NCI-H128 (cell line): ENCODE data around the gene GPR108.
"Not testable (repeated sequence)": the region's sequence is repeated elsewhere in the genome, so short reads cannot be mapped to it uniquely, and the experiment has no call there.

Source experiments
- DNase-seq: peaks from one replicate; lab custom pipeline; 2025; ENCODE audit not compliant: unreplicated experiment; lab: John Stamatoyannopoulos, UW

The GPR108 gene

DNA sequence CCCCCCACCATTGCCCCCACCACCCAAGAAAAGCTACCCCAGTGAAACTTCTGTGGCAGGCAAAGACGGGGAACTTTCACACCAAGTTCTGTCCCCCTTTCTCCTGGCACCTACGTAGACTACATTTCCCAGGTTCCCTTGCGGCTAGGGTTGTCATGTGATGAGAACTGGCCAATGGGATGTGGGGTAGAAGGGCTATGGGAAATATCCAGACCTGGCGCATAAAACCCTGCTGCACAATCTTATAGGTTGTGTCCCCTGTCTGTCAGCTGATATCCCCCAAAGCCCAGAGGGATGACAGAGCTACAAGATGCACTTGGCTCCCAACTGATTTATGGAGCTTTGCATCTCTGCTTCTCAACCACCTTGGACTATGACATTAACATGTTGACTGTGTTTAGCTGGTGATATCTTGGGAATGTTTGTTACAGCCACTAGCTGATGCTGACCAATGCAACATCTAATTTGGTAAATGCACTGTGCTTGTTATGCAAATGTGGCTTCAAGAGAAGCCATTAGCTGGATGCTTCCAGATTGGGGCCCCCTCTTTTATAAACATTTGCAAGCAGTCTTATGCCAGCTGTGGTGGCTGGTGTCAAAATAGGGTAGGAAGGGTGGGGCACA is 23.8 kb upstream of the GPR108 start:
- no peak for DNase-seq

DNA sequence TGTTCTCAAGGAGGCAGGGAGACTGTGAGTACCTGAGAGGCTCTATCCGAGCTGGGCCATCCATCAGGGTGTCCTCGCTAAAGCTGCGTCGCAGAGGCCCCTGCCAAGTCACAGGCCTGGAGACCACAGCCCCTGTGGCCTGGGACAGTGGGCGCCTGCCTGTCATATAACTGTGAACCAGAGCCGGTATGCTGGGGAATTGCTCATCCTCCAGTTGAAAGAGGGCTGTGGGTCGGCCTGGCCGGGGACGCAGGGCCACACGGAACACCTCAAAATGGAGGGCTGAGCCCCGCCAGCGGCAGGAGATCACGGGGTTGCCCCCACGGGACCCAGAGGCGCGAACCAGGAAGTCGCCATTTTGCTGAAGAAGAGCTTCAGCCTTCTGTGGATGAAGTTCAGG is 23.2 kb upstream of the GPR108 start:
- DNase-seq = no peak

DNA sequence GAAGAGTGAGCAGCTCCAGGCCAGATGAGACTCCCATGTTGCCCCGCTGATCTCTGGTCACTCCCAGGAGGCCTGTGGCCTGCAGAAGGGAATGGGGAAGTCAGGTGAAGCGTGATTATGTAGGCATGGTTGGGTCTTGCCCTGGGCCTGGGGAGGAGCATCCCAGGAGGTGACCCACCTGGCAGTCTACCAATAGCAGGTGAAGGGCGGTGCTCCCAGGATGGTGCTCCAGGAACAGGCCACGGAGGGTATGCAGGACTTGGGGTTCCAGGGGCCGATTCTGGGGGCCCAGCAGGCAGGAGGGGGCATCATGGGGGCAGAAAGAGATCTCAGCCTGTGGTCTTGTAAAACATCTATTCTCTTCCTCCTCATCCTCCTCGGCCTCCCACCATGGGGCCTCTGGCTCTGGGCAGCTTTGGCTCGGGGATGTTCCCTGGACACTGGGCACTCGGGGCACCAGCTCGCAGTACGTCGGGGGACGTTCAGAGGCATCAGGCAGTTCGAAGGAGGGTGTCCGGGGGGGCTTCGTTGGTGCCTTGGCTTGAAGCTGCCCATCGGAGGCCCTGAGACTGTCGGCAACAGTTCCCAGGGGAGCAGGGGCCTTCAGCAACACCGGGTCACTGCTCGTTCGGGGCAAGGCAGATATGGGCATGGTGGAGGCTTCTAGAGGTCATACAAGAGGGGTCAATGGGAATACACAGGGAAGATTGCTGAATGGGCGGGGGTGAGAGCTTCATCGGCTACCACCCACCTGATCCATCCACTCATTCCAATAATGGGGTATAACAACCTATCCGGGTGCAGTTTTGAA is 17.5 kb upstream of the GPR108 start:
- DNase-seq = no peak

DNA sequence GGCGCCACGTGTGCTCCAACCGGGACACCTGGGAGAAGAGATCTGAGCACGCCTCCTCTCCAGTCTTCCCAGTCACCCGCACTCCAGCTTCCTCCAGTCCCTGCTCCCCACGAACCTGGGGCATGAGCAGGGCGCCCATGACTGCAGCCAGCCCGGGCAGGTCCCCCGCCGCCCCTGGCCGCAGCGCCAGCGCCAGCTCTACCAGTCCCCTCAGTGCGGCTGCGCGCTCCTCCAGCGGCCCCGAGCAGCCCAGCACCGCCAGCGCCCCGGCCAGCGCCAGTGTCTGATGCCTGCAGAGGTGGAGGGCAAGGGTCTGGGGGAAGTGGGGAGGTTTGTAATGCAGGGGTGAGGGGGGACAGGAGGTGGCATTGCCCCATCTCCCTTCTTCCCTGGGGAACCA is 16.8 kb upstream of the GPR108 start:
- no peak for DNase-seq

DNA sequence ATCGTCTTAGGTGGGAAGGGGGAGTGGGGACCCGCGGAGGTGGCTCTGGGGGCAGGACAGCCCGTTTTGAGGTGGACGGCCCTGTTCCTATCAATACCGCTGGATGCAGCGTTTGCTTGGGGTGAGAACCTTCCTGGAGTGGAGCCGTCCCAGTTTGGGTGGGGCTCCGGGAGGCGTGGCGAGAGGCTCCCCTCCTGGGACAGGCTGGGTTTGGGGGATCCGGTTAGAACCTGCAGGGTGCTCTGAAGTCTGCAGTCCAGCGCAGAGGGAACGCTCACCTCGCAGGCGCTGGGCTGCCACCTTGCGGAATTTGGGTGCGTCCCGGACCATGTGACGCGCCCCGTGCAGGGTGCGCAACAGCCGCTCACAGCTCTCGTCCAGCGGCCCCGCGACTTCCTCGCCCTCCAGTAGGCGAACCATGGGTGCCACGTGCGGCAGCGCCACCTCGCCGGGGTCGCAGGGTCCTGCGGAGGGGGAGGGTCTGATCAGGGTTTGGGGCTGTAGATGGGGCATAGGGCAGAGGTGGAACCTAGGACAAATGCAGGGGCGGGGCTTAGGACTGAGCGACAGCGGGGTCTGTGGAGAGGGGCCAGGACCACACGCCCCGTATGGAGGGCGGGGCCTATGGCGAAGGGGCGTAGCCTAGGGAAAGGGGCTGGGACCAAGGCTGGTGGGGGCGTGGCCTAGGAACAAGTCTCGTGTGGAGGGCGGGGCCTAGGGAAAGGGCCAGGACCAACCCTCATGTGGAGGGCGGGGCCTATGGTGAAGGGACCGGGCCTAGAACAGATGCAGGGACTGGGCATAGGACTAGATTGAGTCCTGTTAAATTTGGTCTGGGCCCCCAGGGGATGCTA is 16.0 kb upstream of the GPR108 start:
- no peak for DNase-seq

DNA sequence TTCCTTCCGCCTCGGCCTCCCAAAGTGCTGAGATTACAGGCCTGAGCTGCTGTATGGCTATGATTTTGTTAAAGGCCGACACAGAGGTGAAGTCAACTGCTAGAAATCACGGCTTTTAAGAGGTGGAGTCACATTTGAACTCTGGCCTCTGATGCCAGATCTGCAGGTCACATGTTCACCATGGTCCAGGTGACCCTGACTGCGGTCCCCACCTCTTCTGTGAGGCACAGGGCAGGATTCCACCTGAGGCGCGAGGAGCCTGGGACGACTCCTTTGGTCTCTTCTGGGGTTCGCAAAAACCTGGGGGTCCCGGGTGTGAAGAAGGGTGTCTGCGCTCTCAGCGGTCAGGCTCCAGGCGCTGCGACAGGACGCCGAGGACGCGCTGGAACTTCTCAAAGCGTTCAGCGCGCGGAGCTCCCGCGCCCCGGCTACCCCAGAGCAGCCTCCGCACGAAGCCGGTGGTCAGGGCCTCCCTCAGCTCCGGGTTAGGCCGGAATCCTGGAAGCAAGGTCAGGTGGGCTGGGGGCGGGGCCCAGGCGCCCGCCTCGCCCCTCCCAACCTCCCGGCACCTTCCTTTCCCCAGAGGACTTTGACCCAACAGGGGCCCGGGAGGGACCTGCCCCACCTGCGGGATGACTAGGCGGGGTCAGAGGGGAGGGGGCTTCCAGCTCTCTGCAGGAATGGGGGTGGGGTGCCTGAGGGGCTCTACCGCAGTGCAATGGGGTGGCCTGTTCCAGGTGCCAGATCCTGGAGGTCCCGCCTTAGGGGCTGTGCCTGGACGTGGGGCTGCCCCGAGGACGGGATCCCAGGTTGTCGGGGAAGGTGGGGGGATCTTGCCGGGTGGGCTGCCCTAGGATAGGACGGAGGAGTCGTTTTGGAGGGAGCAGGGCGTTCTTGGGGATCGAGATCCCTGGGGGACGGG is 15.1 kb upstream of the GPR108 start:
- DNase-seq = no peak

DNA sequence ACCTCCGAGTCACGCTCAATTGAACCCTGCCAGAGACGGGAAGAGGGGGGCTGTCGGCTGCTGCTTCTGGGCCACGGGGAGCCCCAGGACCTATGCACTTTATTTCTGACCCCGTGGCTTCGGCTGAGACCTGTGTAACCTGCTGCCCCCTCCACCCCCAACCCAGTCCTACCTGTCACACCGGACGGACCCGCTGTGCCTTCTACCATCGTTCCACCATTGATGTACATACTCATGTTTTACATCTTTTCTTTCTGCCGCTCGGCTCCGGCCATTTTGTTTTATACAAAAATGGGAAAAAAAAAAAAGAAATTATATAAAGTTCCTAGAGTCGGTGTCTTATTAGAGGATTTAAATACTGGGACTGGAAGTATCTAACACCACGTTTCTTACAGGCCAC is 13.8 kb upstream of the GPR108 start:
- DNase-seq = no peak

DNA sequence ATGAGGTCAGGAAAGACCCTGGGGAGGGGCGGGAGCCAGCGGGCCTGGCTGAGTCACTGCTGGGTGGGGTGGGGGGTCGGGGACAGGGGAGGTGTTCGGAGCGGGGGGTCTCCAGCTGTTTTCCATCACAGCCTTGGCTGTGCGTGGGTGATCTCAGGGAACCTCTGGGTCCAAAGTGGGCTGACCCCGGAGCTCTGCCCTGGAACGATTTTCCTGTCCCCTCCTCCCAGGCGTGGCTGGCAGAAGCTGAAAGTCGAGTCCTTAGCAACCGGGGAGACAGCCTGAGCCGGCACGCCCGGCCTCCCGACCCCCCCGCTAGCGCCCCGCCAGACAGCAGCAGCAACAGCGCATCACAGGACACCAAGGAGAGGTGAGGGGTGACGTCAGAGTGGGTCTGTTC is 12.7 kb upstream of the GPR108 start:
- no peak for DNase-seq

DNA sequence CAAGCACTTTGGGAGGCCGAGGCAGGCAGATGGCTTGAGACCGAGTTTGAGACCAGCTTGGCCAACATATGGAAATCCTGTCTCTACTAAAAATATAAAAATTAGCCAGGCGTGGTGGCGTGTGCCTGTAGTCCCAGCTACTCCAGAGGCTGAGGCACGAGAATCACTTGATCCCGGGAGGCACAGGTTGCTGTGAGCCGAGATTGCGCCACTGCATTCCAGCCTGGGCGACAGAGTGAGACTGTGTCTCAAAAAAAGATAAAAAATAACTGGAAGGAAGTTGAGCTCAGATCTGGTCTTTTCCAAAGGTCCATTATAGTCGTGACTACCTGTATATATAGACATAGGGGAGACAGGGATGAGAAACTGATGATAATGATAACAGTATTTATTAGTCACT is 11.2 kb upstream of the GPR108 start:
- DNase-seq = not testable (repeated sequence)

DNA sequence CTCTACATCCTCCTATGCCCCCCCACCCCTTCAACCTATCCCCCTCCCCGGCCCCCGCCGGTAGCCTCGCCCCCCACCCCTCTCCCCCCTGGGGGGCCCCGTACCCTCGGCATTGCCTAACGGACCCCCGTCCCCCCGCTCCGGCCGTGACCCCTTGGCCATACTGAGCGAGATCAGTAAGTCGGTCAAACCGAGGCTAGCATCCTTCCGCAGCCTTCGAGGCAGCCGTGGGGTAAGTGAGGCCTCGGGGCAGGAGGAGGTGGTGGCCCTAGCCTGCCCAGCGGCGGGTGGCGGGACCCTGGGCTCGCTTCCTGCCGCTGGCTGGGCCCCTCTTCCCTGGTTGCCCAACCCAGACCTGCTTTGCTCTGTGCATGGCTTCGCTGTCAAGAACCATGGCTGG is 8.6 kb upstream of the GPR108 start:
- DNase-seq = no peak

DNA sequence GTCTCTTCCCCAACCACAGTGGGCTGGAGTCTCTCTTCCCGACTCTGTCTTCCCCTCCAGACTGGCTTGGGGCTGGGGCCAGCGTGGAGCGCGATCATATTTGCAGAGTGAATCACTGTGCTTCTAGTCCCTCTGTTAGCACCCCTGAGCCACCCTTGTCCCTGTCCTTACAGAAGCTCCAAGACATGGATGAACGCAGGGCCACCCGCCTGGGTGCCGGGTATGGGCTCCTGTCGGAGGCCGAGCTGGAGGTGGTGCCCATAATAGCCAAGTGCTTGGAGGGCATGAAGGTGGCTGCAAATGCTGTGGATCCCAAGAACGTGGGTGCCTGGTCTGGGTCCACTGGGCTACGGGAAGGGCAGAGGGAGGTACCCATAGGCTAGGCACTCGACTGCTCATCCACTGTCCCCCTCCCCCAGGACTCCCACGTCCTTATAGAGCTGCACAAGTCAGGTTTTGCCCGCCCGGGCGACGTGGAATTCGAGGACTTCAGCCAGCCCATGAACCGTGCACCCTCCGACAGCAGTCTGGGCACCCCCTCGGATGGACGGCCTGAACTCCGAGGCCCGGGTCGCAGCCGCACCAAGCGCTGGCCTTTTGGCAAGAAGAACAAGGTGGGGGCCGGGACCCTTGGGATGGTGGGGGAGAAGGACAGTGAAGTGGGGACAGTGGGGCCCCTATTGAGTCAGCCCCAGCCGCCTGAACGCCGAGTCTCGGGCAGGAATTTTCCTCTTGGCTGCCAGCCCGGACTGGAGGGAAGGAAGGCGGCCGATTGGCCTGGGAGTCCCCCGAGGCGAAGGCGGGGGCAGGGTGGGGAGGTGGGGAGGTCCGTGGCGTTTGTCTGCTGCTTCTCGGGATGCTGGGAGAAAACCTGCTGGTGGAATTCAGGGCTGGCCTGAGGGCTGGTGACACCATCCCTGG is 7.3 kb upstream of the GPR108 start:
- DNase-seq = no peak

DNA sequence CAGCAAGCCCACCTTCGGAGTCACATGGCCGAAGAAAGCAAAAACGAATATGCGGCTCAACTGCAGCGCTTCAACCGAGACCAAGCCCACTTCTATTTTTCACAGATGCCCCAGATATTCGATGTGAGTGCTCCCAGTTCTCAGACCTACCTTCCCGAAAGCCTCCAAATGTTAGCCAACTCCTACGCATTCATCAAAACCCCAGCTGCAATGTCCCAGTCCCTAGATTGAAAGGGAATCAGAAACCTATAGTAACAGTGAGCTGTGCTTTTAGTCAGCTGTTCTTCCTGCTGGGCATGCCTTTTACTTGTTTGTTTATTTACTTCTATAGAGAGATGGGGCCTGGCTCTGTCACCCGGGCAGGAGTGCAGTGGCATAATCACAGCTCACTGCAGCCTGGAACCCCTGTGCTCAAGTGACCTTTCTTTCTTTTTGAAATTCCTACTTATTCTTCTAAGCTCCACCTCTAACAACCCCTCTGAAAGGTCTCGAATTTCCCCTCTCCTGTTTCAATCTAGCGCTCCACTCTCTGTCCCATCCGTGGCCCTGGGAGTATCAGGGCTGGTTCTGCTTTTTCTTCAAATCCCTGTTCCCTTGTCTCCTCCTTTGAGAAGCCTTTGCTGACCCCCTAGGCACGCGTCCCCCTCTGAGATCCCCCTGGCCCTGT is 6.5 kb upstream of the GPR108 start:
- DNase-seq = no peak

DNA sequence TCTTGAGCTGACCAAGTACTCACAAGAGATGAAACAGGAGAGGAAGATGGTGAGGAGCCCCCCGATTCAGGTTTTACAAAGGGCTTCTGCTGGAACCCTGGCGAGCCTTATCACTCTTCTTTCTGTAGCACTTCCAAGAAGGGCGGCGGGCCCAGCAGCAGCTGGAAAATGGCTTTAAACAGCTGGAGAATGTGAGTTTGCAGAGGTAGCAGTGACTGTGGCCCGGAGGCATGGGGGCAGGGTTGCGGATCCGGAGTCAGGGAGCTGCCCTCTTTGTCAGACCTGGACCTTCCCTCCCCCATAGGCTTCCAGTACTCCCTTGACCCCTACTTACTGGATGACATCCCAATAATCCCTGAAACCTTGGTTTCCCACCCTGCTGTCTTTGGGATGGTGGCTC is 5.7 kb upstream of the GPR108 start:
- no peak for DNase-seq

DNA sequence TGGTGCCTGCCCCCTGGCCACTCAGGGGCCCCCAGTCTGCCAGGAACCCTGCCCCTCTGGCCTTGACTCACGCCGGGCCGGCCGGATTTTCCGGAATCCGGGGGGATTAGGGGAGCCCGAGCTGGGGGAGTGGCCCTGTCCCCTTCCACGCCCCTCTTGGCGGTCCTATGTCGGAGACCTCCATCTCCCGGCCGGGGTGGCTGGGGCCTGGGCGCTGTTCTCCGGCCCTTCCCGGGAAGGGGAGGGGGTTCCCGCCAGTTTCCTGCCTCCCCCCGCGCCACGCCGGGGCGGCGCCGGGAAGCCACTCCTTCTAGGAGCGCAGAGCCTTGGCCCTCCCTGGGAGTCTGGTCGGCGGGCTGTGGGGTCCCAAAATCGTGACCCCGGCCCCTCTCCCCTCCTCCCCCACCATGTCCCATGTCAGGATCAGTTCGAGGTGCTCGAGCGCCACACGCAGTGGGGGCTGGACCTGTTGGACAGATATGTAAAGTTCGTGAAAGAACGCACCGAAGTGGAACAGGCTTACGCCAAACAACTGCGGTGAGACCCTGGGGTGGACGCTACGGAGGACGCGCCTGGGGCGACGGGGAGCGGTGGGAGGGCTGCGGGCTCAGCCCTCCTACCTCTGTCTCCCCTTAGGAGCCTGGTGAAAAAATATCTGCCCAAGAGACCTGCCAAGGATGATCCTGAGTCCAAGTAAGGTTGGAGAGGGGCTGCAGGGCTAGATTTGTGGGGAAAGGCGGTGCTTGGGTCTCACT is 3.4 kb upstream of the GPR108 start:
- no peak for DNase-seq

DNA sequence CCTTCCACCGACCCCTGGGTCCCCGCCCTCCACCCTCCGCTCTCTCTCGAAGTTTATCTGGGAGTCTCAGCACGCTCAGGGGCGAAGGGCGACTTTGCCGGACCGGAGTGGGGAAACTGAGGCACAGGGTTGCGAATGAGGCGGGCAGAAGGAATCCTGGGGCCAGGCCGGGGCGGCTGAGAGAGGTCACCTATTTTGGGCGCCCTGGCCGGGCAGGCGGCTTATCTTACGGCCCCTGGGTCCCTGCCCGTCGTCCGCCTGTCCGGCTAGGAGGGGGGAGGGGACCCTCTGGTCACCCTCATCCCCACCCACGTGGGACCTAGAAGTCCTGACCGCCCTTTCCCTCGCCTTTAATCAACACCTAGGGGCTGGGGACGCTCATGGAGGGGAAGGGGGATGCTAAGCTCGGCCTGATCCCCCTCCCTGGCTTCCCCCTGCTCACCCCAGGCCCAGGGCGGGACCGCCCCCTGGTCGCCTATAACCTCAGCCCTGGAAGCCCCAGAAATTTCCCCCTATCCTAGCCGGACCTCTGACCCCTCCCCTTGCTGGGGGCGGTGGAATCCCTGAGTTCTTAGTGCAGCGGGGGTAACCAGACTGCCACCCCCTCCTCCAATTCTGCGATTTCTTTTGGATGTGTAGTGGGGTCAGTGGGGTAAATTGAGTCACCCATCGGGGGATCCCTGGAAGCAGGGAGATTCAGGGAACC is 2.7 kb upstream of the GPR108 start:
- no peak for DNase-seq

DNA sequence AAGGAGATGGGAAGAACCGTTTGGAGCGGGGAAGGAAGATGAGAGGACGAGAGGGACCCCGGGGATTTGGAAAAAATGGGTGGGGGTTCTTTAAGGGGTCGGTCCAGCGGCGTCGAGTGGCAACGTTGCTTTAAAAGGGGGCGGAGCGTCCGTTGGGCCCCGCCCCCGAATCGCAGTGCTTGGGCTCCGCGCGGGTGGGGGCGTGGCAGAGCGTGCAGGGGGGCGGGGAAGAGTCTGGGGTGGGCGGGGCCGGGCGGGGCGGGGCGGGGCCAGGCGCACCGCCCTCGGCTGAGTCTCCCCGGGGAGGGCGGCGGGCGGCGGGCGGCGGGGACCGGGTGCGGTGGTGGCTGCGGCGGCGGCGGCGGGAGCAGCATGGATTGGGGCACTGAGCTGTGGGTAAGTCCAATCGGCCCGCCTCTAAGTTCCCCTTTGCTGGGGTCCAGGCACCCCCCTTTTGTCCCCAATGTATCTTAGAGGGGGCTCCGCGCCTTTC is 2.1 kb upstream of the GPR108 start, which contains the start of gene TRIP10:
TRIP10 (plus strand) TSS at position 291 of the 493 bp plus-strand sequence; CDS start at position 373, 82 bp downstream.
- DNase-seq = no peak

DNA sequence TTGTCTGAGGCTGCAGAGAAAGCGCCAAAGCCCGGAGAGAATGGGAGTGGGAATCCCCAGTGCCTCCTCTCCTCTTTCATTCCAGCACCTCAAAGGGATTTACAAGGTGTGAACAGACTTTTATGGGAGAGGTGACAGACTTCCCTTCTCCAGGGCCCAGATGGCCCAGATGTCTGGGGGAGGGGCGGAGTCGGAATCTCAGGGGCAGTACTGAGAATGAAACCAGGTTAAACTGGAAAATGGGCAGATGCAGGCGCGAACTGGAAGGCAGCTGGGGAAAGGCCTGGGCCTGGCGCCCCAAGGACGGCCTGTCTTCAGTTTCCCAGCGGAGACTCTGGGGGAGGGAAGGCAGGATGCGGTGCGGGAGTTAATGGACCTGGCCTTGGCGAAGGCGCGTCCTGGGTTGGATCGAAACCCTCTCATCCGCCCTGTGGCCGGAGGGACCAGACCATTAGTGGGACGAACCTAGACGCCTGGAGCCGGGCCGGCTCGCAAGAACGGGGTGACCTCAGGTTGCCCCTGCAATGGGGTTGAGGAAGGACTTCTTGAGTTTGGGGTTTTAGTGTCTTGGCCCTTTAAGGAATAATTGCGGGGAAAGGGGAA is 1.5 kb upstream of the GPR108 start:
- no peak for DNase-seq
